Islet of Langerhans (tissue), 1 donor: ENCODE measurements around the gene FNDC5.
A peak's percentile ranks its signal among the peaks of the same experiment; 100 is the strongest.

Source experiments
- FAIRE-seq: peaks from one replicate; lab custom pipeline; 2011; peaks lifted over from hg19 to GRCh38; lab: Jason Lieb, UNC

FNDC5 gene

DNA sequence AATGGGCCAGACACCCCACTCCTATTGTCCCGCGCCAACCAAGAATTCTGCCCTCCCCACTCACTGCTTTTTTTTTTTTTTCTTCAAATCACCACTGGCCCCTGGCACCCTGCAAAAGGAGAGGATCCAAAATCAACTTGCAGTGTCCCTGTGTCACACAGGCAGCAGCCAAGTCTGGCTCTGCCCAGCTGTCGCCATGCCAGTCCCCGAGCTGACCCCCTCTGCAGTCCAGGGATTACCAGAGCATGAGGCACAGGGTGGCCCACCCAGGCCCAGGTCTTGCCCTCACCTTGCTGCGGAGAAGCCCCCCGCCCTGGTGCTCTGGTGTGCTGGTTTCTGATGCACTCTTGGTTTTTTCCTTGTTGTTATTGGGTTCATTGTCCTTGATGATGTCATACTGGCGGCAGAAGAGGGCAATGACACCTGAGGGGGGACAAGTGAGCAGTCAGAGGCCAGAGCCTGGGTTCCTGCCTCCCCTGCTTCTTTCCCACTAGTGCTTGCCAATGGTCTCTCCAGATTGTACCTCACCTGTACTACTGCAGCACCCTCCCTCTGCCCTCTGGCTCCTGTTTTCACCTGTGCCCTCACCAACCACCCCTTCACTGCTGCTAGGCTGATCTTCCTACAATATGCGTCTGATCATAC lies 6.2 kb downstream of the FNDC5 start:
- FAIRE-seq: no peak

DNA sequence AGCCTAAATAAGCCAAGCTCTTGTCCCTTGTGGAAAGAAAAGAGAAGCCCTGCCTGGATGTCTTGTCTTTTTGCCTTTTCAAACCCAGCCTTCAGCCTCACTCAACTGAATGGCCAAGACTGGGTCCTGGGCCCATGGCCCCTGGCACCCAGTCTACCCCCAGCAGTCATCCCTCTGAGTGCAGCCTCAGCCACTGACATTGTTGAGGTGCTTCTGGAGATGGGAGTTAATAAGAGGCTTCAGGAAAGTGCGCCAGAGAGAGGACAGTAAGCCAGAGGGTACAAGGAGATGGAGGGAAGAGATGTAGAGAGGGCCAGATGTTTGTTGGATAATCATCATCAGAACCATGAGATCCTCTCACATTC lies 6.8 kb downstream of the FNDC5 start:
- no peak for FAIRE-seq

- no peak for FAIRE-seq
Observed at GRCh38 chr1:32863218-32863880, 7.4 kb downstream of the FNDC5 start.

DNA sequence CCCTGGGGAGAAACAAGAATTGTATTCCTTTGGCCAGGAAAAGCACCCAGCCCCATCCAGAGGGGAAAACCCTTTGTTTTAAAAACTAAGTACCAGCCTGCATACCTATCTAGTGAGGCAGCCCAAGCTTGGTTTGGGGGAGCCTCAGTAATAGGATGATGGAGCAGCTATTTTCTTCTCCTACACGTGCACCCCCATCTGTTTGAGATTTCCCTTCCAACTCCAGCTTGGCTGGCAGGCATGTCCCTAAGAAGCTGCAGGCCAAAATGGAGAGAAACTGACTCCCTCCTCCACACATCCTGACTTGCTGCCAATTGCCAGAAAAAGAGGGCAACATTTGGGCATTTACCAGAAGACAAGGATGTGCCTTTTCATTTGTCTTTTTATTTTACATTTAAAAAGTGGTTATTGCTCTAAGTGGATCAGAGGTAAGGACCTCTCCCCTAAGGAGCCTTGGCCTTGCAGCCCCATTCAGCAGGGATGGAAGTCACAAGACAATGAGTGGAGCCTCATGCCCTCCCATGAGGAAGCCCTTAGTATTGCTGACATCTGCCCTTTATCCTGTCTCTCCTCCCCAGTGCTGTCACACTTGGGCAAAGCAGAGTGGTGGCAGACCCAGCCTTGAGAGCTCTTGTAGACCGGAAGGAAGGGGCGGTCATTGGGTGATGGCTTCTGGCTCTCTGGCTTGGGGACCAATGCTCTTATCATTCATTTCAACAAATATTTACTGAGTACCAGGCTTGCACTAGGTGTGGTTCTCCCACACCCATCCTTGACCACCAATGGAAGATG lies 8.6 kb downstream of the FNDC5 start:
- no peak for FAIRE-seq

- FAIRE-seq: no peak
Observed at GRCh38 chr1:32860566-32860965, 10.1 kb downstream of the FNDC5 start.

- FAIRE-seq: no peak
Observed at GRCh38 chr1:32859915-32860314, 10.8 kb downstream of the FNDC5 start.

GRCh38 chr1:32858791-32859190 lies 11.9 kb downstream of the FNDC5 start:
- no peak for FAIRE-seq

- no peak for FAIRE-seq
Observed at GRCh38 chr1:32858136-32858535, 12.6 kb downstream of the FNDC5 start.

- FAIRE-seq: no peak
Observed at GRCh38 chr1:32855861-32856617, 14.7 kb downstream of the FNDC5 start.

DNA sequence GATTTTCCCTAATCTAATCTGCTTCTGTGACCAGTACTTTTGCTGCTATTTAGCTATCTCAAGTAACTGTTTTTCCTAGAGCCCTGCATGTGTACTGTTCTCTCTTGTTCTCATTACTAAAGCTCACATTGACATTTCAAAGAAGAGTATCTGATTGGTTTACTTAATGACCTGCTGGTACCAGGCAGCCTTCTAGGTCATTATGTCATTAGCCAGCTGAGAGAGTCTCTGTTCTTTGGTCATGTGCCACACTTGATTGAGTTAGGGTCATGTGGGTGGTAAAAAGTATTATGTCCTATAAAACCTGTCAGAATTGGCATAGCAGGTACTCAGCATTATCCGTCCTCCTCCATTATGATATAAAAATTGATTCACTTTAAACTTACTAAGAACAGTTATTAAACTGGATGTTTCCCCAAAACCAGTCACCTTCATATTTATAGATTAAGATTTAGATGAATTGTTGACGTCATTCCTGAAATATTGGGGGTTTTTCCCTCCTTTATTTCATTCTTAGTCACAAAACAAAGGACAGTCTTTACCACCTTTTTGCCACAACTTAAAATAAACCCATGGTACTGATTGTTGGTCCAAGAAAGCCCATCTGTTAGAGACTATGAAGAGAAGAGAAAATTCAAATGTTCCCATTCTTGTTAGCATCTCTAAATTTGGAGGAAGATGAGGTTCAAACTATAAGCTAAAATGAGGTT lies 22.2 kb downstream of the FNDC5 start:
- FAIRE-seq: peak; percentile 73

DNA sequence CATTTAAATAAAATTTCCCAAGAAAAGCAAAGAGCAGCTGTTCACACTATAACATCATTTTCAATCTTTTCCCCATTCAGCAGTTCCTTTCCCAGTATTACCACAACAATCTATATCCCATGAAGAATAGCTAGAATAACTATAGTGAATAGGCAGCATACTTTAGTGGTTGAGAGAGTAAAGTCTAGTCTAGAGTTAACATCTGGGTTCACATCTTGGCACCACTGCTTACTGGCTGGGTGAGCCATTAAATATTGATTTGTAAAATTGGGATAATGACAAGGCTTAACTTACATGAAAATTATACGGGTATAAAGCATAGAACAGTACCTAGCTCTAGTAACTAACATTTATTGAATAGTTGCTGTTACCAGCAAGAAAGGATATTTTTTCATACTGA lies 38.8 kb downstream of the FNDC5 start:
- no peak for FAIRE-seq

GRCh38 chr1:32830092-32830852 lies 40.4 kb downstream of the FNDC5 start:
- FAIRE-seq: no peak

- peak; percentile 72 for FAIRE-seq
Observed at GRCh38 chr1:32828341-32828740, 42.4 kb downstream of the FNDC5 start.

- FAIRE-seq: no peak
Observed at GRCh38 chr1:32825181-32825580, 45.5 kb downstream of the FNDC5 start.

DNA sequence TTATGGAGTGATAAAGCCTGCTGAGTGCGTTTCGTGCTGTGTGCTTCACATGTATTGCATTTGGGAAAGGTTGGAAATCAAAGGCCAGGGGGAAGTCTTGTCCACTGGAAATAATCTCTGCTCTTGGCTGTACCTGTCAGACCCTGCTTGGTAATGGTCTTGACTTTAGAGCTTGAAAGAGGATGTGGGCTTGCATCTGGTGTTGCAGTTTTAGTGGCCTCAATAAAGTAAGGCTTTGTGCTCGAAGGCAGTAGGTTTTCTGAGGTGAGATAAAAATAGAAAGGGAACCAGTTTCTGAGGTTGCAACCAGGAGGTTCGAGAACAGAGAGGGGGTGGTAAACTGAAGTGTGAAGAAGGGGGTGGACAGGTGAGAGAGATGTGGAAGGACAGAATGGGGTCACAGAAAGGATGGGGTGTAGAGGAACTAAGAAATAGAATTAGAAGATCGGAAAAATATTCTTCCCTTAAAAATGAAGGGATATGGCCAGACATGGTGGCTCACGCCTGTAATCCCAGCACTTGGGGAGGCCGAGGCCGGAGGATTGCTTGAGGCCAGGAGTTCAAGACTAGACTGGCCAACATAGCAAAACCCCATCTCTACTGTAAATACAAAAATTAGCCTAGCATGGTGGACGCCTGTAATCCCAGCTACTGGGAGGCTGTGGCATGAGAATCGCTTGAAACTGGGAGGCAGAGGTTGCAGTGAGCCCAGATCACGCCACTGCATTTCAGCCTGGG lies 51.7 kb downstream of the FNDC5 start:
- FAIRE-seq: no peak

DNA sequence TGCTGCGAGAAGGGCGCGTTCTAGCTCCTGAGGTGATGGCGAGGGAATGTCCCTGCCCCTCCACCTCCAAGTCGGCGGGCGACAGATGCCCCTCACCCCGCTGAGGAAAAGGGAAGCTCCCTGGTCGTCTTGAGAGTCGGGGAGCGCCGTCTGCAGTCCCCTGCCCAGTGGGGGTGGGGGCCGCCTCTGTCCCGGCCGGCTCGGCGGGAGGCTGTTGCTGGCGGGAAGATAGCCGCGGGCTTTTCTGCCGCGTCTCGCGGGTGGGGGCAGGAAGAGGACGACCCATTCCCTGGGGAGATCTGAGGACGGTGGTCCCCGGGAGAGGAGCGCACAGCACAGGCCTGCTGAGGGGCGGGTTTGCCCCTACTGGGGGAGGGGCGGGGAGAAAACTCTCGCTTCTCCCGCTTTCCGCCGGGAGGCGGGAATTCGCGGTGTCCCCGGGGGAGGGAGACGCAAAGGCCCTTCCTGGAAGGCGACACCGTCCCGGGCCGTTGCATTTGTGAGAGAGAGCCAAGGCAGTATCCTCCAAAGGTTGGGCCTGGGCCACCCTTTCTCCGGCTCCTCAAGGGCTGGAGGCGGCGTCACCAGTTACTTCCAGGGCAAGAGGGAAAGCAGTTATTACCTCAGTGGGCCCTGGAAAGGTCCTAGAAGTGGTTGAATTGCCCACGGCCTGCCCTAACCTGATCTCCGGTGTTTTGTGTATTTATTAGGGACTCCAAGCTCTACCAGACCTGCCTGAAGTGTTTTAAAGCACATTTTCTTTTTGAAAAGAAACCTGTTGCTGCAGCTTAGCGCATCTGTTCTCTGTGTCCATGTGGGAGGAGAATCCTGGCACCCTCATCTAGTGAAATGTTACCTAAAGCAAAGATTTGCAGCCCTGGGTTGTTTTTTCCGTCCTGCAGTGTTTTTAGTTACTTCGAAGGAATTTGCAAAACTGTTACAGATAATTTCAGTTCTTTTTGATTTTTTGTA lies 52.6 kb downstream of the FNDC5 start:
- no peak for FAIRE-seq

- FAIRE-seq: no peak
Observed at GRCh38 chr1:32817159-32817814, 53.4 kb downstream of the FNDC5 start, which contains the start of the genes S100PBP and YARS1. S100PBP (plus strand) TSS chr1:32817653; CDS start chr1:32826100, 8,447 bp downstream. YARS1 (minus strand) TSS chr1:32817358; CDS start chr1:32817244, 114 bp downstream.

DNA sequence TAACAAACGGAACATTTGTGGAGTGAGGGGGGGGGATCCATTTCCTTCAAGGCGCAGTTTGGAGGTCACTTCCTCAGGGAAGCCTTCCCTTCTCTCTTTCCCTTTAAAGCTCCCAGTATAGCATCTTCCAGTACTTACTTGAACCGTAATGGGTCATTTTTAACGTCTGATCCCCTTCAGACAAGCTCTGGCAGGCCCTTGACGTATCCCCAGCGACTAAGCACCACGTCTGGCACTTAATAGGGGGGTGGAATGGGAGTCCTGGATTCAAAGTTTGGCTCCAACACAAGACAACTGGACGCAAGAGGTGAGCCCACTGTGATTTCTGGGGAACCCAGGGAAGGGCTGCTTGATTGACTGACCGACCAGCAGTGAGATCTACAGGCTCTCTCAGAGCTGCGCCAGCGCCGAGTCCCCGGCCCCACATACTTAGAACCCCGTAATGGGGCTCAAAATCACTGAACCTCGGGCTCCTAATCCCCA lies 54.0 kb downstream of the FNDC5 start:
- no peak for FAIRE-seq
